A673 (cell line): ENCODE results near the gene HSP90AB1.

Experiments
- CTCF ChIP-seq: fragments of 300-800, 200-600 bp; sonication (generic); conservative IDR thresholded peaks from 2 replicates; pipeline ENCODE4 v1.5.1; 2017; ENCODE audit warnings: low read depth, mild to moderate bottlenecking, antibody characterized with exemption, low read length, moderate library complexity, mixed read lengths
- EZH2 ChIP-seq: fragments of 200-600 bp; sonication (generic); IDR thresholded peaks from 2 replicates; pipeline ENCODE4 v1.6.1; 2017; ENCODE audit warnings: borderline replicate concordance, low read depth, mild to moderate bottlenecking, mixed read lengths, antibody characterized with exemption, low read length; ENCODE audit not compliant: poor library complexity, severe bottlenecking

GRCh38 chr6:44234101-44235025 lies 12.5 kb upstream of the HSP90AB1 start:
- TF ChIP-seq EZH2 (no peak), CTCF (peak; percentile 65)
